Keratinocyte (primary cell): ENCODE data around the gene MDM2. TPM values are rescaled to one million over a fixed set of nuclear protein-coding genes. Genes with fewer than 3 reads are reported as not detected.
"Not testable (repeated sequence)": the region's sequence is repeated elsewhere in the genome, so short reads cannot be mapped to it uniquely, and the experiment has no call there.

Experiments
- DNase-seq: peaks from one replicate; pipeline ENCODE4 v3.0.0-alpha.2; 2011; ENCODE audit warnings: low read depth, missing footprints, low spot score
- FAIRE-seq: peaks from 2 replicates; lab custom pipeline; 2011; peaks lifted over from hg19 to GRCh38; lab: Jason Lieb, UNC
- H2AFZ ChIP-seq: 2 replicates; pipeline ENCODE4 v1.6.0; 2012; ENCODE audit warnings: low read length, control low read depth, inconsistent platforms; ENCODE audit not compliant: control insufficient read depth
- H3K27ac ChIP-seq: 2 replicates; pipeline ENCODE4 v1.5.1; 2011; ENCODE audit warnings: low read length; ENCODE audit not compliant: control insufficient read depth, insufficient read depth
- H3K27me3 ChIP-seq: 3 replicates; pipeline ENCODE4 v1.6.0; 2011; ENCODE audit warnings: low read length; ENCODE audit not compliant: control insufficient read depth, insufficient read depth; ENCODE audit errors: extremely low read depth
- H3K36me3 ChIP-seq, 2 experiments: 2 replicates in 1 of 2; 3 replicates in 1 of 2; pipeline ENCODE4 v1.5.1; 2011; ENCODE audit warnings: low read length in 2 of 2, mild to moderate bottlenecking in 1 of 2; ENCODE audit not compliant: control insufficient read depth in 2 of 2, insufficient read depth in 2 of 2; ENCODE audit errors: extremely low read depth in 1 of 2
- H3K4me1 ChIP-seq: 3 replicates; pipeline ENCODE4 v1.5.1; 2011; ENCODE audit warnings: low read length; ENCODE audit not compliant: control insufficient read depth, insufficient read depth; ENCODE audit errors: extremely low read depth
- H3K4me2 ChIP-seq: 3 replicates; pipeline ENCODE4 v1.6.0; 2011; ENCODE audit warnings: low read depth, low read length; ENCODE audit not compliant: control insufficient read depth, insufficient read depth; ENCODE audit errors: extremely low read depth
- H3K4me3 ChIP-seq, 3 experiments: fragments of 200-600 bp in 1 of 3; sonication (generic) in 1 of 3; 2 replicates in 2 of 3; 3 replicates in 1 of 3; pipeline ENCODE4 v1.5.1; 2011 to 2016; ENCODE audit warnings: low read length in 3 of 3, mild to moderate bottlenecking in 3 of 3, control low read depth in 2 of 3, inconsistent platforms in 1 of 3, low read depth in 1 of 3, mixed read lengths in 1 of 3, mixed run types in 1 of 3, moderate library complexity in 1 of 3; ENCODE audit not compliant: control insufficient read depth in 2 of 3, insufficient read depth in 2 of 3; ENCODE audit errors: extremely low read depth in 1 of 3
- H3K79me2 ChIP-seq: 2 replicates; pipeline ENCODE4 v1.6.0; 2012; ENCODE audit warnings: low read length; ENCODE audit not compliant: control insufficient read depth, insufficient read depth
- H3K9ac ChIP-seq: 3 replicates; pipeline ENCODE4 v1.6.0; 2011; ENCODE audit warnings: low read length; ENCODE audit not compliant: control insufficient read depth, insufficient read depth; ENCODE audit errors: extremely low read depth
- H3K9me1 ChIP-seq: 3 replicates; pipeline ENCODE4 v1.6.0; 2011; ENCODE audit warnings: low read length; ENCODE audit not compliant: control insufficient read depth, insufficient read depth; ENCODE audit errors: extremely low read depth
- H3K9me3 ChIP-seq: 2 replicates; pipeline ENCODE4 v1.5.1; 2012; ENCODE audit warnings: low read depth, low read length; ENCODE audit not compliant: control insufficient read depth
- H4K20me1 ChIP-seq: 3 replicates; pipeline ENCODE4 v1.6.0; 2011; ENCODE audit warnings: low read length; ENCODE audit not compliant: control insufficient read depth, insufficient read depth; ENCODE audit errors: extremely low read depth
- CTCF ChIP-seq, 3 experiments: IDR thresholded peaks in 1 of 3; conservative IDR thresholded peaks in 1 of 3; optimal IDR thresholded peaks in 1 of 3; 2 replicates in 2 of 3; 3 replicates in 1 of 3; pipeline versions ENCODE3 to v1.5.1; 2011; ENCODE audit warnings: low read length in 3 of 3, mild to moderate bottlenecking in 3 of 3, moderate library complexity in 2 of 3, control low read depth in 1 of 3, inconsistent platforms in 1 of 3; ENCODE audit not compliant: insufficient read depth in 2 of 3; ENCODE audit errors: extremely low read depth in 1 of 3
- EZH2 ChIP-seq: IDR thresholded peaks from one replicate; pipeline ENCODE4 v1.6.1; 2012; ENCODE audit warnings: inconsistent platforms, mild to moderate bottlenecking, low read length, moderate library complexity
- dilution Hi-C: fragments of 300-500 bp; cut with MboI; formaldehyde crosslinking; loops from one replicate; pipeline ENCODE4 v1.7.0; 2020; ENCODE audit warnings: low sequenced_read_pairs; ENCODE audit not compliant: extremely low pct_ligation_motif_present
- polyA plus RNA-seq, 5 experiments: library from polyadenylated mRNA; depleted of rRNA in 3 of 5; stranded (reverse) in 3 of 5; stranded (forward) in 1 of 5; unstranded in 1 of 5; fragments of >200 nt; gene quantifications; 1 replicate in 1 of 5; 2 replicates in 3 of 5; 3 replicates in 1 of 5; pipeline versions ENCODE4 v1.2.1 to v1.2.3, GENCODE V29; 2011 to 2012; ENCODE audit warnings: missing spikeins in 2 of 5, low read depth in 1 of 5, low replicate concordance in 1 of 5

Gene MDM2
- polyA plus RNA-seq, 1 donor (not counting 4 experiments of a cell fraction or from before 2014, with no cell fraction given), result 55.0 TPM

- dilution Hi-C loops, result no loop called here
- no peaks in the 10 kb centered on the region for H3K9me3 ChIP-seq
- DNase-seq, result no peak
- H3K4me2 ChIP-seq, result no peak overlapping the region
- no peaks in the 10 kb centered on the region for H4K20me1 ChIP-seq
- H3K36me3 ChIP-seq, result no peaks in the 10 kb centered on the region
- no peak overlapping the region for H2AFZ ChIP-seq
- no peaks in the 10 kb centered on the region for H3K27me3 ChIP-seq
- no peaks in the 10 kb centered on the region for H3K79me2 ChIP-seq
- TF ChIP-seq CTCF (optimal IDR thresholded peaks at IDR 0.05 in 1 of 3, IDR thresholded peaks at IDR 0.05 in 1 of 3, conservative IDR thresholded peaks at IDR 0.05 in 1 of 3; ENCODE audit: extremely low read depth in 1 of 3, insufficient read depth in 2 of 3, low read length in 3 of 3) (no peak), EZH2 (no peak)
- H3K4me3 ChIP-seq, result no peak overlapping the region
- no peak overlapping the region for H3K27ac ChIP-seq
- H3K4me1 ChIP-seq, result peaks cover 6% of the 10 kb centered on the region
- H3K9ac ChIP-seq, result no peak overlapping the region
- H3K9me1 ChIP-seq, result no peaks in the 10 kb centered on the region
- no peak for FAIRE-seq
Measured at GRCh38 chr12:68800294-68800693, 7.7 kb upstream of the MDM2 start.

GRCh38 chr12:68801124-68801523, 6.9 kb upstream of the MDM2 start:
- H3K36me3 ChIP-seq, dilution Hi-C loops, H3K4me1 ChIP-seq, H3K27me3 ChIP-seq, H4K20me1 ChIP-seq, H3K9me1 ChIP-seq, H3K9ac ChIP-seq, H2AFZ ChIP-seq, H3K79me2 ChIP-seq, H3K4me3 ChIP-seq, DNase-seq, H3K4me2 ChIP-seq, FAIRE-seq, H3K27ac ChIP-seq, H3K9me3 ChIP-seq: not testable (repeated sequence)

GRCh38 chr12:68802372-68802745, 5.6 kb upstream of the MDM2 start:
- H3K4me3 ChIP-seq, H3K4me2 ChIP-seq, DNase-seq, H3K27me3 ChIP-seq, dilution Hi-C loops, H2AFZ ChIP-seq, H3K9me3 ChIP-seq, H3K9ac ChIP-seq, H3K79me2 ChIP-seq, H3K9me1 ChIP-seq, H3K27ac ChIP-seq, H4K20me1 ChIP-seq, H3K36me3 ChIP-seq, FAIRE-seq: not testable (repeated sequence)
- H3K4me1 ChIP-seq, result peaks cover 13% of the 10 kb centered on the region

- H4K20me1 ChIP-seq, H3K9me3 ChIP-seq, H2AFZ ChIP-seq, DNase-seq, H3K4me3 ChIP-seq, H3K79me2 ChIP-seq, H3K27me3 ChIP-seq, H3K9me1 ChIP-seq, dilution Hi-C loops, H3K9ac ChIP-seq, H3K36me3 ChIP-seq, H3K27ac ChIP-seq, H3K4me2 ChIP-seq, FAIRE-seq: not testable (repeated sequence)
- H3K4me1 ChIP-seq, result peaks cover 13% of the 10 kb centered on the region
Measured at GRCh38 chr12:68802911-68803651, 4.9 kb upstream of the MDM2 start.
